ENCODE measurements around the gene NDUFA8. TPM values are rescaled to one million over a fixed set of nuclear protein-coding genes. Genes with fewer than 3 reads are reported as not detected.
A peak's percentile ranks its signal among the peaks of the same experiment; 100 is the strongest.

The NDUFA8 gene
- total and polyA plus RNA-seq, 2 of the 4 experiments (the other 2 are of a cell fraction) = 45.2 to 98.1 TPM

DNA sequence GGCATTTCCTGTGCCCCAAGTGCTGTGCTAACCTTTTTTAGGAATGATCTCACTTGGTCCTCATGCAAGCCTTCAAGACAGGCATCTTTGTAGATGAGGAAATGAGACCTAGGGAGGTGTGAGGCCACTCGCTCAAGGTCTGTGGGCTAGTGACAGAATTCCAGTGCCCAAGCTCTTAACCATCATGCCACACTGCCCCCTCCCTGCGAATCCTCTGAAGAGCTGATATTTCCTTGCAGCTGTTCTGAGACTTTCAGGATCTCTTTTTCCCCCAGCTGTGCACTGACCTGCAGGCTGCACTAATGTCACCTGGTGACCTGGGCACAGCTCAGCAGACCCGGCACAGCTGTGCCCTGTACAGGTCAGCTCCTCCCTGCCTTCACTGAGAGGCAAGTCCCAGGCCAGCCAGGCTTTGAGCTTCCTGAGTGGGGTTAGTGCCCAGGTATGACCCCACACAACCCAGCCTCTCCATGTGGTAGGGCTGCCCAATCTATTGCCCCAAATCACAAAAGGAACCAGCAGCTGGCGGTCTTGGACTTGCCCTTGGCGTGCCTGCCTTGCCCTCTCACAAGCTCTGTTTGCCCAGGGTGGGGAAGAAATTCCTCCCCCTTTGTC is 32.8 kb upstream of the NDUFA8 start:
- no CpG with 5 or more reads among the region's 5 CpGs for WGBS, 2 experiments (ENCODE audit: extremely low coverage in 2 of 2, insufficient read length in 1 of 2)
- Histone ChIP-seq H3K4me1 (ENCODE audit: control insufficient read depth, insufficient read depth, low read length) (no peaks in the 10 kb centered on the region), H3K9me1 (ENCODE audit: insufficient read depth, low read length) (peaks cover 3% of the 10 kb centered on the region; the same call in 1 of the 2 replicates), H2BK15ac (ENCODE audit: low read depth, low read length) (no peak overlapping the region), H4K8ac (ENCODE audit: low read depth in 2 of 2, low read length in 2 of 2) (no peak overlapping the region), H4K20me1 (ENCODE audit: insufficient read depth, low read length) (no peaks in the 10 kb centered on the region), H3K4me2 (ENCODE audit: low read depth, low read length) (no peak overlapping the region), H3K4me3 (ENCODE audit: insufficient read depth, low read depth, low read length) (no peak overlapping the region), H2AFZ (replicated peaks; ENCODE audit: low read length, poor library complexity) (no peak overlapping the region), H2BK20ac (ENCODE audit: low read depth, low read length) (no peak overlapping the region), H2AK5ac (ENCODE audit: low read depth, low read length) (no peak overlapping the region), H3K56ac (ENCODE audit: extremely low read depth, insufficient read depth, low read length) (no peak overlapping the region), H4K5ac (ENCODE audit: low read depth, low read length) (no peak overlapping the region), H2BK120ac (ENCODE audit: low read depth, low read length) (no peak overlapping the region), H3K18ac (ENCODE audit: low read depth, low read length) (no peak overlapping the region), H3K14ac (replicated peaks; ENCODE audit: low read depth, low read length) (no peak overlapping the region), H4K91ac (ENCODE audit: insufficient read depth, low read depth, low read length) (no peak overlapping the region), H3K27me3 (ENCODE audit: control insufficient read depth, insufficient read depth, low read length) (peaks cover 34% of the 10 kb centered on the region), H3K4ac (ENCODE audit: low read depth, low read length) (no peak overlapping the region), H2BK5ac (ENCODE audit: low read depth, low read length, poor library complexity, severe bottlenecking) (no peak overlapping the region), H2AK9ac (replicated peaks; ENCODE audit: low read depth, low read length, poor library complexity) (no peak overlapping the region), H3K9me3 (ENCODE audit: control insufficient read depth, insufficient read depth, low read length) (no peaks in the 10 kb centered on the region), H3K36me3 (ENCODE audit: control insufficient read depth, insufficient read depth, low read length) (no peaks in the 10 kb centered on the region), H3K23ac (ENCODE audit: low read depth, low read length) (no peak overlapping the region), H3K79me1 (ENCODE audit: low read depth in 1 of 2, low read length in 2 of 2) (no peaks in the 10 kb centered on the region), H3K27ac (ENCODE audit: insufficient read depth, low read length) (no peak overlapping the region), H3K9ac (ENCODE audit: low read depth, low read length) (no peak overlapping the region)
- dilution Hi-C loops (cut with HindIII; ENCODE audit: low sequenced_read_pairs, unreplicated experiment) (no loop called here), in situ Hi-C loops (cut with MboI; ENCODE audit: low sequenced_read_pairs) (no loop called here), intact Hi-C loops (cut with micrococcal nuclease) (no loop called here)
- BruUV-seq (replicated peaks) = no TSS peak
- TF ChIP-seq, protein P1, sequence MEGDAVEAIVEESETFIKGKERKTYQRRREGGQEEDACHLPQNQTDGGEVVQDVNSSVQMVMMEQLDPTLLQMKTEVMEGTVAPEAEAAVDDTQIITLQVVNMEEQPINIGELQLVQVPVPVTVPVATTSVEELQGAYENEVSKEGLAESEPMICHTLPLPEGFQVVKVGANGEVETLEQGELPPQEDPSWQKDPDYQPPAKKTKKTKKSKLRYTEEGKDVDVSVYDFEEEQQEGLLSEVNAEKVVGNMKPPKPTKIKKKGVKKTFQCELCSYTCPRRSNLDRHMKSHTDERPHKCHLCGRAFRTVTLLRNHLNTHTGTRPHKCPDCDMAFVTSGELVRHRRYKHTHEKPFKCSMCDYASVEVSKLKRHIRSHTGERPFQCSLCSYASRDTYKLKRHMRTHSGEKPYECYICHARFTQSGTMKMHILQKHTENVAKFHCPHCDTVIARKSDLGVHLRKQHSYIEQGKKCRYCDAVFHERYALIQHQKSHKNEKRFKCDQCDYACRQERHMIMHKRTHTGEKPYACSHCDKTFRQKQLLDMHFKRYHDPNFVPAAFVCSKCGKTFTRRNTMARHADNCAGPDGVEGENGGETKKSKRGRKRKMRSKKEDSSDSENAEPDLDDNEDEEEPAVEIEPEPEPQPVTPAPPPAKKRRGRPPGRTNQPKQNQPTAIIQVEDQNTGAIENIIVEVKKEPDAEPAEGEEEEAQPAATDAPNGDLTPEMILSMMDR (conservative IDR thresholded peaks at IDR 0.05; ENCODE audit: low read depth, low read length) = 0 out of 2 replicates have a peak, but pooled peaks have one; percentile 4
- TF ChIP-seq SMC3 (IDR thresholded peaks at IDR 0.05; ENCODE audit: low read depth, low read length) (no peak), FOS (IDR thresholded peaks at IDR 0.05; ENCODE audit: low read depth, low read length) (no peak)
- POLR2A ChIA-PET (ENCODE audit: unreplicated experiment) = no interaction called here
- DNase-seq (no peak), ATAC-seq (ENCODE audit: low read depth) (no peak)
- CTCF ChIA-PET = interaction anchor here (0.6 kb wide), 1 partner anchor 652 kb away, joined by 3 read pairs; no protein-coding TSS in a partner anchor

Data from IMR-90 (cell line).